ENCODE measurements around the gene VRK3. TPM values are rescaled to one million over a fixed set of nuclear protein-coding genes. Genes with fewer than 3 reads are reported as not detected.

The VRK3 gene
- polyA plus RNA-seq, 1 donor from 2014 or later, result 47.3 TPM

DNA sequence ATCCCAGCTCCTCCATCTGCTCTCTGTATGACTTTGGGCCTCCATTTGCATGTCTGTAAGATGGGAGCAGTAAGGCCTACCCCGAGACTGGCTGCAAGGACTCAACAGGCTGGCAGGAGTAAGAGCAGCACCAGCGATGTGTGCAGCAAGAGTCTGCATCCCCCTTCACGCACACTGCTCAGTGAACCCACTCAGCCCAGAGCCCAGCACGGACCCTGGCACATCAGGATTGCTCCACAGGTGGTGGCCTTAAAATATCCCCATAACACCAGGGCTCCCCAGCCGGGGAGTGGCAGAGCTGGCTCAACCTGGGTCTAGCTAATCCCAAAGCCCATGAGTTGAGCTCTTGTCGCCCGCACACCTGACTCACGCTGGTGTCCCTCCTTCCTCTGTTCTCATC is 23.4 kb downstream of the VRK3 start:
- no peaks in the 10 kb centered on the region for H3K9me2 ChIP-seq (ENCODE audit: insufficient read depth, low read length)
- H4K20me1 ChIP-seq (ENCODE audit: insufficient read depth), result no peaks in the 10 kb centered on the region
- TF ChIP-seq, protein P1, sequence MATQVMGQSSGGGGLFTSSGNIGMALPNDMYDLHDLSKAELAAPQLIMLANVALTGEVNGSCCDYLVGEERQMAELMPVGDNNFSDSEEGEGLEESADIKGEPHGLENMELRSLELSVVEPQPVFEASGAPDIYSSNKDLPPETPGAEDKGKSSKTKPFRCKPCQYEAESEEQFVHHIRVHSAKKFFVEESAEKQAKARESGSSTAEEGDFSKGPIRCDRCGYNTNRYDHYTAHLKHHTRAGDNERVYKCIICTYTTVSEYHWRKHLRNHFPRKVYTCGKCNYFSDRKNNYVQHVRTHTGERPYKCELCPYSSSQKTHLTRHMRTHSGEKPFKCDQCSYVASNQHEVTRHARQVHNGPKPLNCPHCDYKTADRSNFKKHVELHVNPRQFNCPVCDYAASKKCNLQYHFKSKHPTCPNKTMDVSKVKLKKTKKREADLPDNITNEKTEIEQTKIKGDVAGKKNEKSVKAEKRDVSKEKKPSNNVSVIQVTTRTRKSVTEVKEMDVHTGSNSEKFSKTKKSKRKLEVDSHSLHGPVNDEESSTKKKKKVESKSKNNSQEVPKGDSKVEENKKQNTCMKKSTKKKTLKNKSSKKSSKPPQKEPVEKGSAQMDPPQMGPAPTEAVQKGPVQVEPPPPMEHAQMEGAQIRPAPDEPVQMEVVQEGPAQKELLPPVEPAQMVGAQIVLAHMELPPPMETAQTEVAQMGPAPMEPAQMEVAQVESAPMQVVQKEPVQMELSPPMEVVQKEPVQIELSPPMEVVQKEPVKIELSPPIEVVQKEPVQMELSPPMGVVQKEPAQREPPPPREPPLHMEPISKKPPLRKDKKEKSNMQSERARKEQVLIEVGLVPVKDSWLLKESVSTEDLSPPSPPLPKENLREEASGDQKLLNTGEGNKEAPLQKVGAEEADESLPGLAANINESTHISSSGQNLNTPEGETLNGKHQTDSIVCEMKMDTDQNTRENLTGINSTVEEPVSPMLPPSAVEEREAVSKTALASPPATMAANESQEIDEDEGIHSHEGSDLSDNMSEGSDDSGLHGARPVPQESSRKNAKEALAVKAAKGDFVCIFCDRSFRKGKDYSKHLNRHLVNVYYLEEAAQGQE (IDR thresholded peaks at IDR 0.05; ENCODE audit: borderline replicate concordance), result no peak
- TF ChIP-seq, protein P2, sequence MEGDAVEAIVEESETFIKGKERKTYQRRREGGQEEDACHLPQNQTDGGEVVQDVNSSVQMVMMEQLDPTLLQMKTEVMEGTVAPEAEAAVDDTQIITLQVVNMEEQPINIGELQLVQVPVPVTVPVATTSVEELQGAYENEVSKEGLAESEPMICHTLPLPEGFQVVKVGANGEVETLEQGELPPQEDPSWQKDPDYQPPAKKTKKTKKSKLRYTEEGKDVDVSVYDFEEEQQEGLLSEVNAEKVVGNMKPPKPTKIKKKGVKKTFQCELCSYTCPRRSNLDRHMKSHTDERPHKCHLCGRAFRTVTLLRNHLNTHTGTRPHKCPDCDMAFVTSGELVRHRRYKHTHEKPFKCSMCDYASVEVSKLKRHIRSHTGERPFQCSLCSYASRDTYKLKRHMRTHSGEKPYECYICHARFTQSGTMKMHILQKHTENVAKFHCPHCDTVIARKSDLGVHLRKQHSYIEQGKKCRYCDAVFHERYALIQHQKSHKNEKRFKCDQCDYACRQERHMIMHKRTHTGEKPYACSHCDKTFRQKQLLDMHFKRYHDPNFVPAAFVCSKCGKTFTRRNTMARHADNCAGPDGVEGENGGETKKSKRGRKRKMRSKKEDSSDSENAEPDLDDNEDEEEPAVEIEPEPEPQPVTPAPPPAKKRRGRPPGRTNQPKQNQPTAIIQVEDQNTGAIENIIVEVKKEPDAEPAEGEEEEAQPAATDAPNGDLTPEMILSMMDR (IDR thresholded peaks at IDR 0.05; ENCODE audit: poor library complexity, severe bottlenecking), result no peak
- TF ChIP-seq EP300 (conservative IDR thresholded peaks at IDR 0.05; ENCODE audit: poor library complexity, severe bottlenecking) (no peak), POLR2AphosphoS5 (IDR thresholded peaks at IDR 0.05) (no peak), RAD21 (conservative IDR thresholded peaks at IDR 0.05) (no peak), TAF1 (IDR thresholded peaks at IDR 0.05; ENCODE audit: low read depth) (no peak), SMC3 (conservative IDR thresholded peaks at IDR 0.05; ENCODE audit: poor library complexity) (no peak), MXI1 (conservative IDR thresholded peaks at IDR 0.05; ENCODE audit: poor library complexity, severe bottlenecking) (no peak), EZH2 (IDR thresholded peaks at IDR 0.05; ENCODE audit: borderline replicate concordance, insufficient read depth, low read length, poor library complexity, severe bottlenecking) (no peak)
- H3K27me3 ChIP-seq (ENCODE audit: insufficient read depth, low read depth, low read length), result no peaks in the 10 kb centered on the region
- H3K4me2 ChIP-seq (ENCODE audit: low read length), result no peak overlapping the region
- no peak overlapping the region for H2AFZ ChIP-seq (ENCODE audit: low read depth, low read length)
- H3K27ac ChIP-seq (ENCODE audit: low read length), result no peak overlapping the region
- no peaks in the 10 kb centered on the region for H3K9me3 ChIP-seq (ENCODE audit: low read length)
- no peak overlapping the region for H3K9ac ChIP-seq (ENCODE audit: low read length)
- no peaks in the 10 kb centered on the region for H3K79me2 ChIP-seq (replicated peaks; ENCODE audit: insufficient read depth, low read length)
- no peaks in the 10 kb centered on the region for H3F3A ChIP-seq (ENCODE audit: insufficient read depth, low read length, poor library complexity, severe bottlenecking)
- H3K4me3 ChIP-seq (ENCODE audit: low read length), result no peak overlapping the region
- H3K36me3 ChIP-seq (ENCODE audit: insufficient read depth, low read length), result no peaks in the 10 kb centered on the region

DNA sequence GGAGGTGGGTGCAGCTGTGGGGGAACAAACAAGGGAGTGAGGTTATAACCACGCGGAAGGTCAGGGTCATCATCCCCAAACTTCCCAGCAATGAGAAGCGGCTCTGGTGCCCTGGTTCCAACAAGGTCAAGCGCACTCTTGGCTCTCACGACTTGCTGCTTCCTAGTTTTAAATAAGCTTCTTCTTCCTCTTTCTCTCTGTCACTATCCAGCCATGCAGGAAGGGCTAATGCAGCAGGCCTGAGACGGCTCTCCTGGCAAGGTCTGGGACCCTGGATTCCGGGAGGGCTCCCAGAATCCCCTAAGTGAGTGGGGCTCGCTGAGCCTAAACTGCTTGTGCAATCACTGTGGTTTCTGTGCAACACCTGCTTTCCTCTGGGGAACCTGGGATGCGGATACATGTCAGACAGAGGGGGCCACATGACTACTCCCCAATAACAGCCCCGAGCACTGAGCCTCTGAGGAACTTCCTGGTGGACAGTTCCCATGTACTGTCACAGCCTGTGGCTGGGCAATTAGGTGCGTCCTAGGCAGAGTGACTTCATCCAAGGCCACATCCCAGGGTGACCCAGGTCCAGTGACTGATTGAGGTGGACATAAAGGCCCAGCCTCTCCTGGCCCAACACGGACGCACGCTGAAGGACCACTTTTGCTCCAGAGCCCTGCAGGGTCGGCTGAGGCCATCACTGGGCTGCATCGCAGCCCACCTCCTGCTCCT is 24.2 kb downstream of the VRK3 start:
- H4K20me1 ChIP-seq (ENCODE audit: insufficient read depth), result no peaks in the 10 kb centered on the region

More for the DNA sequence above, 24.2 kb downstream of the VRK3 start:
- Histone ChIP-seq H2AFZ (ENCODE audit: low read depth, low read length) (no peak overlapping the region), H3K27me3 (ENCODE audit: insufficient read depth, low read depth, low read length) (no peaks in the 10 kb centered on the region), H3K9me3 (ENCODE audit: low read length) (no peaks in the 10 kb centered on the region), H3F3A (ENCODE audit: insufficient read depth, low read length, poor library complexity, severe bottlenecking) (no peaks in the 10 kb centered on the region), H3K9me2 (ENCODE audit: insufficient read depth, low read length) (no peaks in the 10 kb centered on the region), H3K9ac (ENCODE audit: low read length) (no peak overlapping the region), H3K4me3 (ENCODE audit: low read length) (no peak overlapping the region), H3K36me3 (ENCODE audit: insufficient read depth, low read length) (no peaks in the 10 kb centered on the region), H3K4me2 (ENCODE audit: low read length) (no peak overlapping the region), H3K79me2 (replicated peaks; ENCODE audit: insufficient read depth, low read length) (no peaks in the 10 kb centered on the region), H3K27ac (ENCODE audit: low read length) (no peak overlapping the region)
- no peak for TF ChIP-seq RAD21 (conservative IDR thresholded peaks at IDR 0.05)
- TF ChIP-seq EP300 (conservative IDR thresholded peaks at IDR 0.05; ENCODE audit: poor library complexity, severe bottlenecking), result no peak
- TF ChIP-seq POLR2AphosphoS5 (IDR thresholded peaks at IDR 0.05), result no peak
- no peak for TF ChIP-seq SMC3 (conservative IDR thresholded peaks at IDR 0.05; ENCODE audit: poor library complexity)
- TF ChIP-seq, protein P1 (IDR thresholded peaks at IDR 0.05; ENCODE audit: borderline replicate concordance), result no peak
- TF ChIP-seq EZH2 (IDR thresholded peaks at IDR 0.05; ENCODE audit: borderline replicate concordance, insufficient read depth, low read length, poor library complexity, severe bottlenecking), result no peak
- no peak for TF ChIP-seq MXI1 (conservative IDR thresholded peaks at IDR 0.05; ENCODE audit: poor library complexity, severe bottlenecking)
- TF ChIP-seq TAF1 (IDR thresholded peaks at IDR 0.05; ENCODE audit: low read depth), result no peak
- TF ChIP-seq, protein P2 (IDR thresholded peaks at IDR 0.05; ENCODE audit: poor library complexity, severe bottlenecking), result no peak

Measured in neural cell (in vitro differentiated cells).